SK-N-SH treated with all-trans-retinoic acid at 6 μM for 48 hours (cell line): ENCODE data around the gene NLRP1.

Experiments
- ATAC-seq: fragments of 200-7000 bp; cut with Tn5 transposase; 3 replicates; pipeline ENCODE4 v1.9.1; 2020; ENCODE audit warnings: mild to moderate bottlenecking, moderate library complexity
- ARNTL ChIP-seq: fragments of 450-650 bp; formaldehyde crosslinking; IDR thresholded peaks from 2 replicates; pipeline ENCODE4 v1.5.0; 2020; ENCODE audit warnings: low read depth, mild to moderate bottlenecking, moderate library complexity, borderline replicate concordance
- CREB5 ChIP-seq: fragments of 250-450 bp; sonication (Bioruptor Pico); IDR thresholded peaks from 2 replicates; pipeline ENCODE4 v1.5.1; 2020; ENCODE audit warnings: low read depth, mild to moderate bottlenecking, moderate library complexity
- CSDC2 ChIP-seq: fragments of 250-450 bp; sonication (Bioruptor Pico); IDR thresholded peaks from 2 replicates; pipeline ENCODE4 v1.5.0; 2020; ENCODE audit warnings: mild to moderate bottlenecking, moderate library complexity
- CSRNP3 ChIP-seq: fragments of 250-450 bp; sonication (Bioruptor Pico); IDR thresholded peaks from 2 replicates; pipeline ENCODE4 v1.5.1; 2021; ENCODE audit warnings: mild to moderate bottlenecking, moderate library complexity
- GLIS3 ChIP-seq: fragments of 250-450 bp; sonication (Bioruptor Pico); IDR thresholded peaks from 2 replicates; pipeline ENCODE4 v1.5.0; 2020; ENCODE audit warnings: mild to moderate bottlenecking, moderate library complexity
- ISL1 ChIP-seq: fragments of 250-450 bp; sonication (Bioruptor Pico); IDR thresholded peaks from 2 replicates; pipeline ENCODE4 v2.1.2; 2022; ENCODE audit warnings: mild to moderate bottlenecking, moderate library complexity
- OSR1 ChIP-seq: fragments of 250-450 bp; sonication (Bioruptor Pico); IDR thresholded peaks from 2 replicates; pipeline ENCODE4 v1.8.0; 2022; ENCODE audit warnings: moderate library complexity, mild to moderate bottlenecking, inconsistent platforms
- PATZ1 ChIP-seq: fragments of 250-450 bp; sonication (Bioruptor Pico); IDR thresholded peaks from 2 replicates; pipeline ENCODE4 v1.8.0; 2020; ENCODE audit warnings: mild to moderate bottlenecking, moderate library complexity, borderline replicate concordance
- POU6F1 ChIP-seq: fragments of 250-450 bp; sonication (Bioruptor Pico); IDR thresholded peaks from 2 replicates; pipeline ENCODE4 v1.8.0; 2021; ENCODE audit warnings: low read depth, mild to moderate bottlenecking, moderate library complexity, borderline replicate concordance
- PPARA ChIP-seq: fragments of 250-450 bp; sonication (Bioruptor Pico); IDR thresholded peaks from 2 replicates; pipeline ENCODE4 v1.5.0; 2020; ENCODE audit warnings: mild to moderate bottlenecking, borderline replicate concordance
- RARB ChIP-seq: fragments of 250-450 bp; sonication (Bioruptor Pico); IDR thresholded peaks from 2 replicates; pipeline ENCODE4 v1.8.0; 2021; ENCODE audit warnings: mild to moderate bottlenecking, moderate library complexity
- SNAI2 ChIP-seq: fragments of 250-450 bp; sonication (Bioruptor Pico); IDR thresholded peaks from 2 replicates; pipeline ENCODE4 v1.5.0; 2020; ENCODE audit warnings: mild to moderate bottlenecking, moderate library complexity
- TCF4 ChIP-seq: fragments of 250-450 bp; sonication (Bioruptor Pico); IDR thresholded peaks from 2 replicates; pipeline ENCODE4 v1.8.0; 2021; ENCODE audit warnings: mild to moderate bottlenecking, moderate library complexity, borderline replicate concordance
- TOX ChIP-seq: fragments of 250-450 bp; sonication (Bioruptor Pico); IDR thresholded peaks from 2 replicates; pipeline ENCODE4 v1.8.0; 2021; ENCODE audit warnings: mild to moderate bottlenecking, moderate library complexity, borderline replicate concordance
- TSHZ2 ChIP-seq: fragments of 250-450 bp; sonication (Bioruptor Pico); IDR thresholded peaks from 2 replicates; pipeline ENCODE4 v1.5.0; 2020; ENCODE audit warnings: mild to moderate bottlenecking, moderate library complexity
- ZC3H10 ChIP-seq: fragments of 250-450 bp; sonication (Bioruptor Pico); IDR thresholded peaks from 2 replicates; pipeline ENCODE4 v1.5.1; 2021; ENCODE audit warnings: mild to moderate bottlenecking, moderate library complexity
- ZNF565 ChIP-seq: fragments of 450-650 bp; formaldehyde crosslinking; conservative IDR thresholded peaks from 2 replicates; pipeline ENCODE4 v1.5.0; 2020; ENCODE audit warnings: low read depth, mild to moderate bottlenecking, moderate library complexity
- ZNF70 ChIP-seq: fragments of 450-650 bp; formaldehyde crosslinking; IDR thresholded peaks from 2 replicates; pipeline ENCODE4 v1.5.0; 2020; ENCODE audit warnings: mild to moderate bottlenecking, moderate library complexity

Gene NLRP1

GRCh38 chr17:5522476-5522875 is 61.8 kb downstream of the NLRP1 start (continued):
- no peak for TF ChIP-seq CREB5 (CRISPR knock-in tag)
- TF ChIP-seq CSDC2 (CRISPR knock-in tag): no peak

GRCh38 chr17:5516060-5516792 is 68.1 kb downstream of the NLRP1 start:
- TF ChIP-seq CREB5 (CRISPR knock-in tag) (peak; percentile 92), ZNF70 (CRISPR knock-in tag) (peak; percentile 9; the same call in 1 of the 2 replicates), ISL1 (CRISPR knock-in tag) (peak; percentile 98), CSDC2 (CRISPR knock-in tag) (peak; percentile 43; the same call in 1 of the 2 replicates), ZC3H10 (CRISPR knock-in tag) (no peak), ARNTL (no peak), SNAI2 (no peak), TOX (CRISPR knock-in tag) (peak; percentile 11; the same call in 1 of the 2 replicates)
- TF ChIP-seq, all 23 proteins: peak for 5
- peak; percentile 98 for ATAC-seq

- no peak for ATAC-seq
- no peak for TF ChIP-seq POU6F1
- no peak for TF ChIP-seq TCF4
- no peak for TF ChIP-seq ARNTL
- no peak for TF ChIP-seq ZC3H10 (CRISPR knock-in tag)
- no peak for TF ChIP-seq CSRNP3 (CRISPR knock-in tag)
- no peak for TF ChIP-seq SNAI2
- no peak for TF ChIP-seq PPARA (CRISPR knock-in tag)
- no peak for TF ChIP-seq PATZ1
- no peak for TF ChIP-seq TOX (CRISPR knock-in tag)
- no peak for TF ChIP-seq ZNF70 (CRISPR knock-in tag)
- TF ChIP-seq TSHZ2: no peak
- no peak for TF ChIP-seq RARB
- TF ChIP-seq, all 23 proteins: peak for 0
Observed at GRCh38 chr17:5514976-5515375, 69.3 kb downstream of the NLRP1 start.

GRCh38 chr17:5513628-5514027 is 70.7 kb downstream of the NLRP1 start:
- TF ChIP-seq OSR1 (CRISPR knock-in tag) (no peak), CREB5 (CRISPR knock-in tag) (no peak), CSRNP3 (CRISPR knock-in tag) (no peak), ZNF565 (CRISPR knock-in tag) (no peak), TOX (CRISPR knock-in tag) (no peak), PPARA (CRISPR knock-in tag) (no peak), CSDC2 (CRISPR knock-in tag) (no peak), TCF4 (no peak), RARB (no peak), GLIS3 (CRISPR knock-in tag) (no peak)
- ATAC-seq: no peak
